Astrocyte (in vitro differentiated cells and primary cell): Measurements from ENCODE around the gene GPR12. TPM values are rescaled to one million over a fixed set of nuclear protein-coding genes. Genes with fewer than 3 reads are reported as not detected.

Source experiments
- DNase-seq: peaks from one replicate; pipeline ENCODE4 v3.0.0-alpha.2; 2010; ENCODE audit warnings: low read depth
- FAIRE-seq: peaks from 2 replicates; lab custom pipeline; 2011; peaks lifted over from hg19 to GRCh38; lab: Jason Lieb, UNC
- H2AFZ ChIP-seq: 2 replicates; pipeline ENCODE4 v1.6.0; 2012; ENCODE audit warnings: low read depth, low read length, inconsistent platforms
- H3K27ac ChIP-seq: 2 replicates; pipeline ENCODE4 v1.5.1; 2011; ENCODE audit warnings: low read depth, low read length, inconsistent platforms
- H3K27me3 ChIP-seq: 2 replicates; pipeline ENCODE4 v1.6.0; 2011; ENCODE audit warnings: low read length, inconsistent platforms; ENCODE audit not compliant: insufficient read depth
- H3K36me3 ChIP-seq: 2 replicates; pipeline ENCODE4 v1.5.1; 2011; ENCODE audit warnings: low read length, inconsistent platforms; ENCODE audit not compliant: insufficient read depth
- H3K4me1 ChIP-seq: 2 replicates; pipeline ENCODE4 v1.5.1; 2011; ENCODE audit warnings: low read length, inconsistent platforms; ENCODE audit not compliant: insufficient read depth
- H3K4me2 ChIP-seq: 2 replicates; pipeline ENCODE4 v1.6.0; 2012; ENCODE audit warnings: low read length, inconsistent platforms
- H3K4me3 ChIP-seq: 2 replicates; pipeline ENCODE4 v1.5.1; 2011; ENCODE audit warnings: low read depth, mild to moderate bottlenecking, low read length, inconsistent platforms; ENCODE audit not compliant: insufficient read depth
- H3K79me2 ChIP-seq: 2 replicates; pipeline ENCODE4 v1.6.0; 2012; ENCODE audit warnings: mild to moderate bottlenecking, low read length, inconsistent platforms; ENCODE audit not compliant: insufficient read depth
- H3K9ac ChIP-seq: 2 replicates; pipeline ENCODE4 v1.6.0; 2012; ENCODE audit warnings: mild to moderate bottlenecking, low read length, inconsistent platforms
- H3K9me3 ChIP-seq: 2 replicates; pipeline ENCODE4 v1.5.1; 2012; ENCODE audit warnings: low read depth, mild to moderate bottlenecking, low read length, inconsistent platforms; ENCODE audit not compliant: insufficient read depth
- H4K20me1 ChIP-seq: 2 replicates; pipeline ENCODE4 v1.6.0; 2012; ENCODE audit warnings: low read length, inconsistent platforms; ENCODE audit not compliant: insufficient read depth
- H3K27ac Mint-ChIP-seq: one replicate; pipeline ENCODE4 v1.8.0; 2021; ENCODE audit warnings: mild to moderate bottlenecking, mixed read lengths; ENCODE audit not compliant: unreplicated experiment
- H3K27me3 Mint-ChIP-seq: one replicate; pipeline ENCODE4 v1.8.0; 2021; ENCODE audit warnings: low read depth, mixed read lengths; ENCODE audit not compliant: unreplicated experiment
- H3K36me3 Mint-ChIP-seq: one replicate; pipeline ENCODE4 v1.8.0; 2021; ENCODE audit warnings: low read depth, mixed read lengths; ENCODE audit not compliant: unreplicated experiment
- H3K4me1 Mint-ChIP-seq: one replicate; pipeline ENCODE4 v1.8.0; 2021; ENCODE audit warnings: low read depth, mixed read lengths; ENCODE audit not compliant: unreplicated experiment
- H3K4me3 Mint-ChIP-seq: one replicate; pipeline ENCODE4 v1.8.0; 2021; ENCODE audit warnings: mild to moderate bottlenecking, moderate library complexity, mixed read lengths; ENCODE audit not compliant: unreplicated experiment
- H3K9me3 Mint-ChIP-seq: one replicate; pipeline ENCODE4 v1.8.0; 2021; ENCODE audit warnings: mild to moderate bottlenecking, mixed read lengths; ENCODE audit not compliant: unreplicated experiment
- CTCF ChIP-seq: IDR thresholded peaks from 2 replicates; pipeline ENCODE4 v1.5.1; 2011; ENCODE audit warnings: low read depth, mild to moderate bottlenecking, inconsistent platforms, low read length, moderate library complexity; ENCODE audit not compliant: insufficient read depth
- EZH2 ChIP-seq: IDR thresholded peaks from 2 replicates; pipeline ENCODE4 v1.6.1; 2012; ENCODE audit warnings: mild to moderate bottlenecking, low read length, inconsistent platforms; ENCODE audit not compliant: insufficient read depth
- total RNA-seq: library from RNA; stranded (reverse); gene quantifications from 2 replicates; pipeline ENCODE4 v1.2.1, GENCODE V29; 2021

GPR12 gene
- total RNA-seq, 1 donor from 2014 or later = not detected

GRCh38 chr13:26758496-26759157 lies 2.0 kb downstream of the GPR12 start:
- Histone ChIP-seq H3K27ac (no peak overlapping the region), H3K4me1 (no peaks in the 10 kb centered on the region), H3K4me2 (no peak overlapping the region), H3K27me3 (peaks cover 46% of the 10 kb centered on the region), H4K20me1 (no peaks in the 10 kb centered on the region), H3K79me2 (no peaks in the 10 kb centered on the region), H3K4me3 (no peak overlapping the region), H2AFZ (no peak overlapping the region), H3K9me3 (no peaks in the 10 kb centered on the region), H3K9ac (no peak overlapping the region), H3K36me3 (no peaks in the 10 kb centered on the region)
- Mint-ChIP-seq H3K27ac (no peak overlapping the region), H3K27me3 (peaks cover 64% of the 10 kb centered on the region), H3K4me3 (no peak overlapping the region), H3K36me3 (no peaks in the 10 kb centered on the region), H3K4me1 (no peaks in the 10 kb centered on the region), H3K9me3 (peaks cover 3% of the 10 kb centered on the region)
- DNase-seq (no peak), FAIRE-seq (no peak)
- TF ChIP-seq EZH2 = no peak
- no peak for TF ChIP-seq CTCF

- Histone ChIP-seq H3K27ac (no peak overlapping the region), H3K9me3 (no peaks in the 10 kb centered on the region), H4K20me1 (no peaks in the 10 kb centered on the region), H3K4me3 (no peak overlapping the region), H3K4me2 (no peak overlapping the region), H3K9ac (no peak overlapping the region), H3K79me2 (no peaks in the 10 kb centered on the region), H3K4me1 (no peaks in the 10 kb centered on the region), H3K36me3 (no peaks in the 10 kb centered on the region), H3K27me3 (peaks cover 33% of the 10 kb centered on the region), H2AFZ (no peak overlapping the region)
- Mint-ChIP-seq H3K27ac (no peak overlapping the region), H3K36me3 (no peaks in the 10 kb centered on the region), H3K4me3 (no peak overlapping the region), H3K9me3 (peaks cover 3% of the 10 kb centered on the region), H3K27me3 (peaks cover 54% of the 10 kb centered on the region), H3K4me1 (no peaks in the 10 kb centered on the region)
- DNase-seq (no peak), FAIRE-seq (no peak)
- no peak for TF ChIP-seq CTCF
- TF ChIP-seq EZH2 = no peak
These were observed 3.6 kb downstream of the GPR12 start for GRCh38 chr13:26756961-26757360.

GRCh38 chr13:26752671-26753070 lies 7.9 kb downstream of the GPR12 start:
- no peak for TF ChIP-seq CTCF
- no peak for TF ChIP-seq EZH2
- H3K27me3 Mint-ChIP-seq = peaks cover 33% of the 10 kb centered on the region
- DNase-seq (no peak), FAIRE-seq (no peak)
- Histone ChIP-seq H3K9me3 (no peaks in the 10 kb centered on the region), H3K27me3 (peaks cover 5% of the 10 kb centered on the region), H3K36me3 (no peaks in the 10 kb centered on the region), H3K9ac (no peak overlapping the region), H3K79me2 (no peaks in the 10 kb centered on the region), H3K27ac (no peak overlapping the region), H3K4me2 (no peak overlapping the region), H3K4me3 (no peak overlapping the region), H3K4me1 (no peaks in the 10 kb centered on the region), H4K20me1 (no peaks in the 10 kb centered on the region), H2AFZ (no peak overlapping the region)
- no peaks in the 10 kb centered on the region for H3K4me1 Mint-ChIP-seq
- H3K36me3 Mint-ChIP-seq = no peaks in the 10 kb centered on the region
- H3K4me3 Mint-ChIP-seq = no peak overlapping the region
- no peak overlapping the region for H3K27ac Mint-ChIP-seq
- no peaks in the 10 kb centered on the region for H3K9me3 Mint-ChIP-seq
